ENCODE measurements around the gene CD300LB.

DNA sequence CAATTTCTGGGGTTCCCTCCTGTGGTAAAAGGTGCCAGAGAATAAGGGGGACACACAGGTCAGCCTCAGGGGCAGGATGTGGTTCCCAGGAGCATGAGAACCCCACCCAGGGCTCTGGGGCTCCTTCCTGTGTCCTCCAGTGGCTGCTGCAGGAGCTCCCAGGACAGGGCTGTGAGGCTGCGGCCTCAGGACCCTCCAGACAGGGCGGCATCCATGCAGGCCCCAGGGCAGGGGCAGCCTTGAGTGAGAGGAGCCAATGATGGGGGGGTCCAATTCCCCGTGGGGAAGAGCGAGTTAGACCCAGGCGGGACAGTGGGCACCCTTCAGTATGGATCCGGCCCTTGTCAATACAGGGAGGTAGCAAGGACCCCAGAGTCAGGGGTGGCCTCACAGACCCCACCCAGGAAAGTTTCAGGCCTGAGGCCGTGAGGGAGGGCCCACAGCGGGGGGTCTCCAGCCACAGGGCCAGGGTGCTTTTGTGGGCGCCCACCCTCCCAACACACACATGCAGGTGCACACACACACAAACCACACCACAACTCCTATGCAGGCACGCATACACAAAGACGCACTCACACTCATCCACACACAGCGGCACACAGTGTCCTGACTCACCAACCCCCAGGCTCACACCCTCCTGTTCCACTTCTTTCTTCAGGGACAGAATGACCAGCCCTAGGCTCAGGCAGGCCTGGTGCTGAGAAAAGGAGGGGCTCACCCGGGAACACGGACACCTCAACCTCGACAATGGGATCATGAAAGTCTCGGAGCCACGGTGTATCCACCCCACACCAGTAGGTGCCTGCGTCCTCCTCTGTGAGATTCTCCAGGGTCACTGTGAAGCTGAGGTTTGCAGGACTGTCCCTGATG is 12.9 kb upstream of the CD300LB start:
- TF ChIP-seq POLR2A (IDR thresholded peaks at IDR 0.05; ENCODE audit: low read depth, low read length): no peak
- TF ChIP-seq TAF1 (IDR thresholded peaks at IDR 0.05; ENCODE audit: borderline replicate concordance, low read depth, low read length): no peak

Data from GM12892 (cell line).